CD14-positive monocyte (primary cell): ENCODE data around the gene KCNMA1. TPM values are rescaled to one million over a fixed set of nuclear protein-coding genes. Genes with fewer than 3 reads are reported as not detected.

Source experiments
- DNase-seq, 3 donors: peaks; one replicate each; pipeline ENCODE4 v3.0.0-alpha.2; 2011 to 2022
- H2AFZ ChIP-seq: 2 replicates; pipeline ENCODE4 v1.6.0; 2012; ENCODE audit warnings: mild to moderate bottlenecking, low read depth, low read length, inconsistent platforms; ENCODE audit not compliant: insufficient read depth, poor library complexity, severe bottlenecking
- H3K27ac ChIP-seq, 2 donors: 1 replicate in 1 of 2; 2 replicates in 1 of 2; pipeline ENCODE4 v1.5.1; 2012 to 2013; ENCODE audit warnings: low read length in 2 of 2, control low read depth in 1 of 2, inconsistent platforms in 1 of 2, low read depth in 1 of 2, mild to moderate bottlenecking in 1 of 2
- H3K27me3 ChIP-seq, 2 donors: one replicate each; pipeline versions ENCODE4 v1.6.0 to v1.6.1; 2011 to 2013; ENCODE audit warnings: low read length in 2 of 2; ENCODE audit not compliant: control insufficient read depth in 2 of 2, insufficient read depth in 2 of 2
- H3K36me3 ChIP-seq, 2 donors: replicated peaks in 1 of 2; 1 replicate in 1 of 2; 2 replicates in 1 of 2; pipeline versions ENCODE4 v1.5.1 to v1.6.1; 2012 to 2013; ENCODE audit warnings: low read length in 2 of 2, control low read depth in 1 of 2, inconsistent platforms in 1 of 2, mild to moderate bottlenecking in 1 of 2; ENCODE audit not compliant: insufficient read depth in 2 of 2, control insufficient read depth in 1 of 2
- H3K4me1 ChIP-seq, 2 donors: 1 replicate in 1 of 2; 2 replicates in 1 of 2; pipeline versions ENCODE4 v1.5.1 to v1.6.1; 2012 to 2013; ENCODE audit warnings: low read length in 2 of 2, control low read depth in 1 of 2, inconsistent platforms in 1 of 2, mild to moderate bottlenecking in 1 of 2, moderate library complexity in 1 of 2; ENCODE audit not compliant: insufficient read depth in 2 of 2, control insufficient read depth in 1 of 2
- H3K4me2 ChIP-seq: replicated peaks from 2 replicates; pipeline ENCODE3; 2012; ENCODE audit warnings: low read length, moderate library complexity, mild to moderate bottlenecking; ENCODE audit not compliant: poor library complexity, severe bottlenecking; ENCODE audit errors: extremely low read depth
- H3K4me3 ChIP-seq, 3 experiments: fragments of 200-600 bp in 1 of 3; sonication (generic) in 1 of 3; replicated peaks in 1 of 3; 1 replicate in 2 of 3; 2 replicates in 1 of 3; pipeline ENCODE4 v1.5.1; 2011 to 2013; ENCODE audit warnings: low read length in 3 of 3, mild to moderate bottlenecking in 3 of 3, control low read depth in 2 of 3, low read depth in 2 of 3, inconsistent platforms in 1 of 3, moderate library complexity in 1 of 3
- H3K79me2 ChIP-seq: 2 replicates; pipeline ENCODE4 v1.6.0; 2012; ENCODE audit warnings: mild to moderate bottlenecking, control low read depth, inconsistent platforms, low read length, moderate library complexity; ENCODE audit not compliant: insufficient read depth
- H3K9ac ChIP-seq: 2 replicates; pipeline ENCODE4 v1.6.0; 2017; ENCODE audit warnings: low read length, mild to moderate bottlenecking; ENCODE audit not compliant: insufficient read depth, poor library complexity, severe bottlenecking
- H3K9me3 ChIP-seq, 2 donors: replicated peaks in 1 of 2; 1 replicate in 1 of 2; 2 replicates in 1 of 2; pipeline versions ENCODE4 v1.5.1 to v1.6.1; 2012 to 2013; ENCODE audit warnings: low read length in 2 of 2, control low read depth in 1 of 2; ENCODE audit not compliant: control insufficient read depth in 1 of 2, insufficient read depth in 1 of 2
- H4K20me1 ChIP-seq: 2 replicates; pipeline ENCODE4 v1.6.0; 2012; ENCODE audit warnings: mild to moderate bottlenecking, low read length, control low read depth, moderate library complexity; ENCODE audit not compliant: insufficient read depth
- H3K27ac Mint-ChIP-seq, 7 donors: one replicate each; pipeline ENCODE4 v1.8.0; 2020; ENCODE audit warnings: mild to moderate bottlenecking in 7 of 7, mixed read lengths in 7 of 7, moderate library complexity in 6 of 7, inconsistent platforms in 2 of 7
- H3K27me3 Mint-ChIP-seq, 3 donors: one replicate each; pipeline ENCODE4 v1.8.0; 2021 to 2022; ENCODE audit warnings: low read depth in 3 of 3, mild to moderate bottlenecking in 3 of 3, mixed read lengths in 3 of 3, moderate library complexity in 3 of 3, inconsistent platforms in 1 of 3
- H3K36me3 Mint-ChIP-seq, 2 donors: one replicate each; pipeline ENCODE4 v1.8.0; 2020; ENCODE audit warnings: mixed read lengths in 2 of 2, inconsistent platforms in 1 of 2, mild to moderate bottlenecking in 1 of 2
- H3K4me1 Mint-ChIP-seq: one replicate; pipeline ENCODE4 v1.8.0; 2020; ENCODE audit warnings: mild to moderate bottlenecking, mixed read lengths
- H3K4me3 Mint-ChIP-seq, 2 donors: one replicate each; pipeline ENCODE4 v1.8.0; 2020; ENCODE audit warnings: mild to moderate bottlenecking in 2 of 2, mixed read lengths in 2 of 2, moderate library complexity in 1 of 2
- H3K9me3 Mint-ChIP-seq, 7 donors: one replicate each; pipeline ENCODE4 v1.8.0; 2020 to 2022; ENCODE audit warnings: mixed read lengths in 7 of 7, mild to moderate bottlenecking in 6 of 7, moderate library complexity in 6 of 7, inconsistent platforms in 2 of 7
- CTCF ChIP-seq: fragments of 200-600 bp; IDR thresholded peaks from one replicate; pipeline ENCODE4 v1.8.0; 2022; ENCODE audit warnings: antibody characterized with exemption, mild to moderate bottlenecking
- WGBS: methylation state at CpG from one replicate; pipeline ENCODE4 v1.1.5; 2013; ENCODE audit warnings: missing lambda C conversion rate; ENCODE audit not compliant: insufficient coverage; 5-methylcytosine and 5-hydroxymethylcytosine counted together
- intact Hi-C, 2 donors: fragments of 100-400 bp; cut with micrococcal nuclease; formaldehyde crosslinking; loops; one replicate each; pipeline versions ENCODE4 v1.15.0 to v1.15.1; 2023
- polyA plus RNA-seq, 3 donors: library from polyadenylated mRNA; depleted of rRNA in 1 of 3; unstranded in 2 of 3; stranded (reverse) in 1 of 3; fragments of 300-500 nt in 2 of 3; fragments of >200 nt in 1 of 3; fragmentation: Illumina TruSeq in 2 of 3; gene quantifications; 1 replicate in 2 of 3; 2 replicates in 1 of 3; pipeline ENCODE4 v1.2.3, GENCODE V29; 2012 to 2021

Gene KCNMA1
- polyA plus RNA-seq, 3 donors = 0.11 to 1.0 TPM; not detected in 1

- intact Hi-C loops = no loop called here
- H3K27me3 ChIP-seq = no peaks in the 10 kb centered on the region
- no peaks in the 10 kb centered on the region for H3K36me3 Mint-ChIP-seq
- no peak overlapping the region for H3K4me3 Mint-ChIP-seq
- H3K36me3 ChIP-seq = no peaks in the 10 kb centered on the region
- H3K4me1 ChIP-seq = peaks cover 7 to 8% of the 10 kb centered on the region in 2 donors
- WGBS = 100% methylated on average over 1 of the region's 2 CpGs
- no peaks in the 10 kb centered on the region for H4K20me1 ChIP-seq
- DNase-seq = no peak
- H3K4me2 ChIP-seq = no peak overlapping the region
- peaks cover 0 to 7% (median 2%) of the 10 kb centered on the region in 3 donors for H3K27me3 Mint-ChIP-seq
- H3K9ac ChIP-seq = no peak overlapping the region
- no peak overlapping the region for H3K4me3 ChIP-seq
- H3K27ac Mint-ChIP-seq = no peak overlapping the region
- no peak overlapping the region for H2AFZ ChIP-seq
- H3K79me2 ChIP-seq = no peaks in the 10 kb centered on the region
- H3K9me3 Mint-ChIP-seq = no peaks in the 10 kb centered on the region
- H3K9me3 ChIP-seq = no peaks in the 10 kb centered on the region
- no peak overlapping the region for H3K27ac ChIP-seq
- TF ChIP-seq CTCF = no peak
- H3K4me1 Mint-ChIP-seq = peaks cover 10% of the 10 kb centered on the region
These were observed 594.2 kb downstream of the KCNMA1 start for GRCh38 chr10:77043420-77043763.

DNA sequence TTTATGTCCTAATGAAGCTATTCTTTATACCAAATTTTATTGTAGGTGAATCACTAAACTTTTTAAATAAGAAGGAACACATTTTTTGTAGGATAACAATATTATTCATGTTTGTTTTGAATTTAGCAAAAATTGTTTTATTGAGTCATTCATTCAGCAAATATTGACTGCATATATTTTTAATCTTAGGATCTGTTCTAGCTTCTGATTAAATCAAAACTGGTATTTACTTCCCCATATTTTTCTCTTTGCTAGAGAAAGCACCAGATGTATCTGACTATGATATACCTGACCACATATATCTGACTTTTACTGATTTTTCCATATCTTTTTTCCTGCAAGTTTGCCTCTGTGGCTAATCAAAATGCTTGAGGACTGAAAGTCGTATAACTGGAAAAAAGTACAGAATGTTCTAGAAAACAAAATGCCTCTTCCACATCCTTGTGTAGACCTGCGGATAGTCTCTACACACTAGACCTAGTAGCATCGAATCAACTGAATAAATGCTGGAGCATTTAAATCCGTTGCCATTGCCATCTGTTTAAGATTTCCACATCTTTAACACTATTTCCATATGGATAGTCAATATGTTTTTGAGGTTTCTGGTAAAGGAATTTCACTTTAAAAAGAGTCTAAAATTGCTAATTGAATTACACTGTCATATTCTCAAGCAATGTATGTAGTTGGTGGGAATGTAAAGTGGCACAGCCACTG is 594.7 kb downstream of the KCNMA1 start:
- H3K27ac ChIP-seq = no peak overlapping the region
- H3K9me3 ChIP-seq = no peaks in the 10 kb centered on the region
- no peak for TF ChIP-seq CTCF
- peaks cover 10% of the 10 kb centered on the region for H3K4me1 Mint-ChIP-seq
- no peaks in the 10 kb centered on the region for H4K20me1 ChIP-seq
- DNase-seq = no peak
- no peaks in the 10 kb centered on the region for H3K9me3 Mint-ChIP-seq
- H3K4me1 ChIP-seq = peaks cover 7 to 8% of the 10 kb centered on the region in 2 donors
- intact Hi-C loops = no loop called here
- no peak overlapping the region for H3K9ac ChIP-seq
- WGBS = no CpG with 5 or more reads among the region's 4 CpGs
- no peaks in the 10 kb centered on the region for H3K36me3 Mint-ChIP-seq
- H3K79me2 ChIP-seq = no peaks in the 10 kb centered on the region
- H3K4me3 Mint-ChIP-seq = no peak overlapping the region
- no peak overlapping the region for H3K4me3 ChIP-seq
- H3K4me2 ChIP-seq = no peak overlapping the region
- no peak overlapping the region for H2AFZ ChIP-seq
- no peaks in the 10 kb centered on the region for H3K27me3 ChIP-seq
- H3K36me3 ChIP-seq = no peaks in the 10 kb centered on the region
- peaks cover 0 to 8% (median 2%) of the 10 kb centered on the region in 3 donors for H3K27me3 Mint-ChIP-seq
- no peak overlapping the region for H3K27ac Mint-ChIP-seq
